ENCODE results near the gene ZFYVE28.

Gene ZFYVE28

GRCh38 chr4:2256156-2256731 lies 162.2 kb downstream of the ZFYVE28 start:
- no peak for DNase-seq

DNA sequence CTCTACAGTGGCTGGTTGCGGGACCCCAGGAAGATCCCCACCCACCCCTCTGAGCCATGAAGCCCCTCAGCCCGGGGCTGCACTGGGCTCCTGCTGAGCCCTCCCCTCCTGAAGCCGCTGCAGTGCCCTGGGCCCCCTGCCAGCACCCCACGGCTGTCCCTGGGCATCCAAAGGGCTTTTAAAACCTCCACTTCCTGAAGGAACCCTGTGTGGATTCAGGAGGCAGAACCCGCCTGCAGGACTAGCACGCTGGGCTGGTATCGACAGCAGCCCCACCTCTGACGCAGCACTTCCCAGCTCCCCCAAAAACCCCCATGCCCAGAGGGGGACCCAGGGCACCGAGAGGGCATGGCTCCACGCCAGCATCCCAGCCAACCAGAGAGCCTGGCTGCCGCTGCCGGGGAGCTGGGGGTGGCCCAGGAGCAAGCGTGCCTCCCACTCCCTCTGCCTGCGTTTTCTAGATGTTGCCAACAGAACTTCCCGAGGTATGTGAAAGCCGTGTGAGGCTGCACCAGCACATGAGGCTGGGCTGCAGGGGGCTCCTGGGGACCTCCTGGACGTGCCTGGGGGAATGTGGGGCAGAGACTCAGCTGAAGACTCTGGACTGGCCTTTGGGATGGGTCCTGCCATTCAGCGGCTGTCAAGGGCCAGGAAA lies 162.8 kb downstream of the ZFYVE28 start:
- DNase-seq = no peak

DNA sequence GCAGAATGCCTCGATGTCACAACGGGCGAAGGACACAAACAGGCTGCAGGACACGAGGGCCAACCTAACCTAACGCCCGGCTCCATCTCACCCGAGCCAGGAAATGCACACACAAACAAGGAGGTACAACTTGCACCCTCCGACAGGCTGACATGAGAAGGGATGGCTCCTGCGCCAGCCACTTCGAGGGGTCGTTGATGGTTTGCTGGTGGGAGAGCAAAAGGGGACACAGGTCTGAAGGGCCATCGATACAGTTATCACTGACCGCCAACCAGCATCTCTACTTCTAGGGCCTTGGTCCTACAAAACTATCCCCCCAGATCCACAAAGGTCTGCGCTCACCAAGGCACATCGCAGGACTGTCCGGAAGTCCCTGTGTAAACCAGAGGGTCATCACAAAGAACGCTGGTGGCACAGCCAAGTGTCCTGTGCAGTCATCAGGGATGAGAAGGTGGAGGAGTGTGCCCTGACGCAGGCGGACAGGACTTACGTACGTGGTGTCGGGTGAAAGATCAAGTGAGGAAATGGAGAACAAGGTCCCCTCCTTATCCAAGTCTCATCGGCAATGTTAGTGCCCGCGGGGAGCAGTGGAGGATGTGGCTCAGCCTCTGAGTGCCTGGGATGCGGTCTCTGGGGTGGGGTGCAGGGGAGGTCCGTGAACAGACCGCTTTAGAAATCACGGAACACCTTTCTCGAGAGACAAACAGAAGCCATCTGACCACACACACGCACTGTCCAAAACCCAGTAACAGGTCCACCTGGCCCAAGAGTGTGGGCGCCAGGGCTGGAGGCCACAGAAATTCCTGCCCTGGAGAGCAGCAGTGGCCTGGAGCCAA lies 163.6 kb downstream of the ZFYVE28 start:
- DNase-seq = no peak

DNA sequence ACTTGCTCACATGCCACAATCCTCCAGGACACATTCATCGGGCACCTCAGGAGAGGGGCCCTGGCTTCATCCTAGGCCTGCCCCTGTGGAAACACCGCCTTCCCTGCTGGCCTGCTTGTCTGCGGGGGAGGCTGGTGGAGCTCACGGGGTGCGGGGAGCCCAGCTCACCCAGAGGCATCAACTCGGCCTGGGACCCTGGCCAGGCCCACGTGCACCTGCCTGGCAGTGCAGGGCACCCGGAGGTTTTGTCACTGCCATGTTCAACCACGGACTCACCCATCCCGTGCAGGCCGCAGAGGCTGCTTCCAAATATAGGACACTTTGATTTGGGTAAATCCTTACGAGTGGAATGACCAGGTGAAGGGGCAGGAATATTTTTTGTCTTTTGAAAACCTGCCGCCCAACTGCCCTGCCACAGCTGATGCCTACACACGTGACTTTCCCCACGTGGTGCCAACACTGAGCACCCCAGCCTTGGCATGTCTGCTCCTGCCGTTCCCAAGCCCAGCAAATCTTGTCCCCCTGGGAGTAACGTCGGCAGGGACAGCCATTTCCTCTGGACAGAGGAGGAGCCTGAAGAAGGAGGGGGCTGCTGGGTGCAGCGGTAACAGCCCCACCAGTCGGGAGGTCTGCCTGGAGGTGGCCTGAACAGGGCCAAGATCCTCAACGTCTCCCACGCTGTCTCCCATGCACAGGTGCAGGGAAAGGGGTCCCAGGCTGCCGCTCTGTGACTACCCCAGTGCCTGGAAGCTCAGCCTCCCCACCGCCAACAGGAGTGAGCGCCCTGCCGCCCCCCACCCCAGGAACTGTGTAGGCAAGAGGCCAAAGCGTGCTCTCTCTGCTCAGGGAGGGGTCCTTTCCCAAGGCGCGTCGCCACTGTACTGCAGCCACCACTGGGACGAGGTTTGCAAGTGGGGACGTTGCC lies 165.0 kb downstream of the ZFYVE28 start:
- DNase-seq = no peak

GRCh38 chr4:2252530-2253091 lies 165.8 kb downstream of the ZFYVE28 start:
- no peak for DNase-seq

DNA sequence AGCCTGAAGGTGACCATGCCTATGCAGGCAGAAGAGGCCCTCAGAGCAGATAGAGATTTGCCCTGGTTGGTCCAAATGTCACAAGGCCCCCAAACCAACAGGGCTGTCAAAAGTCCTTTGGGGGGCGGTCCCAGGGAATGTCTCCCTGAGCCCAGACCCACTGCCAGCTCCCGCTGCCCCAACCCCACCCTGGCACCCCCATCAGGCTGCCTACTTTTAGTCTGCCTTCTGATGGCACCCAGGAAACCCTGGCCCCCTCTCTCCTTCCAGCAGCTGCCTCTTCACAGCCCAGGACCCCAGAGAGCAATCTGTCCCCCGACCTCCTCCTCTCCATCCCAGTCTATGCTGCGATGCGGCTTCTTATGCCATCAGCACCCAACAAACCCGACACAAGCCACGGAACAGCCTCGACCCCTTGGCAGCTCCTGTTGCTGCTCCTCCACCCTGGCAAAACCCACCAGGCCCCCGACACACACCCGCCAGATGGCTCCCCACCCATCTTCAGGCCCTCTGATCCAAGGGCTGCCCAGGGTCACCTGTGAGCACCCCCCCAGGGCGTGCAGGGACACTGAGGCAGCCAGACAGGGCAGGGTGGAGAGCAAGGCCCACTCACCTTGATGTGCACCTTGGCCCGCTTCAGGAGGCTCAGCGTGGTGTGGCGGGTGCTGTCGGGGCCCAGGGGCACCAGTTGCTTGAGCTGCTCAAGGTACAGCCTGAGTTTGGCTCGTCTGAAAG lies 166.5 kb downstream of the ZFYVE28 start:
- DNase-seq = no peak

DNA sequence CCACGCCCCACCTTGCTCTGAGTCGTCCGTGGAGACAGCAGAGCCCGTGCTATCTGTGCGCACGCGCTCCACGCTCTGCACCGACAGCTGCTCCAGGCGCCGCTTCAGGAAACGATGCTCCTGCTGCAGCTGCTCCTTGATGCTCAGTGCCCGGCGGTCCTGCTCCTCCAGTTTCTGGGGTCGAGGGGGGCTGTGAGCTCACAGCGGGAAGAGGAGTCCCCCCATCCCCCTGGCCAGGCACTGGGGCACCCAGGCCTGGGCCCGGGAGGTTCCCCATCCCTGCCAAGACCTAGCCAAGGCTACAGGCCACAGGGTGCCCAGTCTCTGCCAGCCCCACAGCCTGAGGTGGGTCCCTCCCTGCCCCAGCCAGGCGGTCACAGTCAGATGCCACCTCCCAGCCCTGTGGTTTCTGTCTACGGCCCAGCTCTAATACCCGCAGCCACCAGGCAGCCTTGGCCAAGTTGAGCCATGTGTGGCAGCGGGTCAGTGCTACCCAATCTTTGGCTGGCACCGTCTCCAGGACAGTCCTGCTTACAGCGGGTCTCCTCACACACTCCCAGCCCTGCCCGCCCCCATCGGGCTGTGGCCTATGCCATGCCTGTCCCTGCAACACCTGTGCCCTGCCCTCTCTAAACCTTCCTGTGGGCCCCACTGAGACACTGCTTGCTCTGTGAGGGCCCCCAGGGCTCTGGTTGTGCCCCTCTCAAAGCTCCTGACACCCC lies 167.2 kb downstream of the ZFYVE28 start:
- DNase-seq = no peak

DNA sequence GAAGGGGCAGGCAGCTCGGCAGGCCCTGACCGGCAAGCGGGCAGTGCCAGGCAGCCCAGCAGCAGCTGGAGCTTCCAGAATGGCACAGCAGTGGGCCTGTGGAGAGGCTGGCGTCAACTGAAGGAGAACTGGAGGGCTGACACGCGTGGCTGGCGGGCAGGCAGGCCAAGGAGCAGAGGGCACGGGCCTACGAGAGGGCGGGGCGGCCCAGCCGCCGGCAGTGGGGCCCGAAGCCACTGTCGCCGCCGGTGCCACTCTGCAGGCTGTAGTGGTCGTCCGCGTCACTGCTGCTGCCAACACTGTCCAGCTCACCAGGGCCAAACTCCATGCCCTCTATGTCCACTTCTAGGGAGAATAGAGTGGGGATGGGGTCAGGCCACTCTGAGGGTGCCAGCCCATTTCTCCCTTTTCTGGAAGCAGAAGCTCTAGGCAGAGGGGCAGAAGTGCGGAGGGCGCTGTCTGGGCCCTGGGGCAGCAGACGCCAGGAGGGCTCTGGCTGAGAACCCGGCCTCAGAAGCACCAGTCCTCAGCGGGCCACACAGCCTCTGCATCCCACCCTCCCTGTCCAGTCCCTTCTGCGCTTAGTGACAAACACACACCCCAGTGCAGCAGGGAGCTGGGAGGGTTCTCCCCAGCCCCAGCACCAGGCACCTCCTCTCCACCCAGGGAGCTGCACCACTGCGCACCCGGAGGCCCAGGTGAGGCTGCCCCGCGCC lies 167.9 kb downstream of the ZFYVE28 start:
- DNase-seq = no peak

DNA sequence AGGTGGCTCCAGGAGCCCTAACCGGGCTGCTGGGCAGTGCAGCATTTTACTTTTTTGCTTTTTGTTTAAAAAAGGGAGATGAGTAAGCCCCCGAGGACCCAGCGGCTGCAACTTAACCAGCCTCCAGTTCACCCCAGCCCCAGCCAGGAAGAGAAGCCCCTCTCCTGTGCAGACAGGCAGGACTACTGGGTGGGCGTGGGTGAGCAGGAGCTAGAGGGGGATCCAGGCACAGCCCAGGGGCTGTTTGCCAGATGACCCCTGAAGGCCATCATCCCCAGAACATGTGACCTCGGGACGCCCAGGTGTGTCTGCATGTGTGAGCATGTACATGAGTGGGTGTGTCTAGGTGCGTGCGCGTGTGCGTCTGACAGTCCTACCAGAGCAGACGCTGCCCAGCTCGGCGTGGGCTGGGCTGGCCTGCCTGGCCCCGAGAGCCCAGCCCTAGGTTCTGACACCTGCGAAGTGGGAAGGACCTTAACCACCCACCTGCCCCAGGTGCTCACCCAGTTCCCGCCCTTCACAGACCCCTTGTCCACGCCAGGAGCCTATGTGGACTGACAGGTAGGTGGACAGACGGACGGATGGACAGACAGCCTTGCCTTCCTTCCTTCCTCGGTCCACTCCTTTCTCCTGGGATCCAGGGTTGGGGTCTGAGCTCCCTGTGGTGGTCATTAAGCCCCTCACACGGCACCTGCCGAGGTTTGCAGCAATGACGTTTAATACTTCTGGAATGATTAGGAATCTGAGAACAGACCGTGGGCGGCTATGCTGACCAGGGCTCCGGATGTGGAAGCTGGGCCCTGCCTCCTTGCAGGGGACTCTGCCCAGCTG lies 168.7 kb downstream of the ZFYVE28 start:
- DNase-seq = no peak

GRCh38 chr4:2248821-2249261 lies 169.6 kb downstream of the ZFYVE28 start:
- no peak for DNase-seq

GRCh38 chr4:2248044-2248780 lies 170.2 kb downstream of the ZFYVE28 start:
- DNase-seq = no peak

- DNase-seq = no peak
These were observed 171.1 kb downstream of the ZFYVE28 start for GRCh38 chr4:2247128-2248043.

- no peak for DNase-seq
These were observed 171.9 kb downstream of the ZFYVE28 start for GRCh38 chr4:2246384-2247127.

- DNase-seq = no peak
These were observed 172.6 kb downstream of the ZFYVE28 start for GRCh38 chr4:2245787-2246275.

DNA sequence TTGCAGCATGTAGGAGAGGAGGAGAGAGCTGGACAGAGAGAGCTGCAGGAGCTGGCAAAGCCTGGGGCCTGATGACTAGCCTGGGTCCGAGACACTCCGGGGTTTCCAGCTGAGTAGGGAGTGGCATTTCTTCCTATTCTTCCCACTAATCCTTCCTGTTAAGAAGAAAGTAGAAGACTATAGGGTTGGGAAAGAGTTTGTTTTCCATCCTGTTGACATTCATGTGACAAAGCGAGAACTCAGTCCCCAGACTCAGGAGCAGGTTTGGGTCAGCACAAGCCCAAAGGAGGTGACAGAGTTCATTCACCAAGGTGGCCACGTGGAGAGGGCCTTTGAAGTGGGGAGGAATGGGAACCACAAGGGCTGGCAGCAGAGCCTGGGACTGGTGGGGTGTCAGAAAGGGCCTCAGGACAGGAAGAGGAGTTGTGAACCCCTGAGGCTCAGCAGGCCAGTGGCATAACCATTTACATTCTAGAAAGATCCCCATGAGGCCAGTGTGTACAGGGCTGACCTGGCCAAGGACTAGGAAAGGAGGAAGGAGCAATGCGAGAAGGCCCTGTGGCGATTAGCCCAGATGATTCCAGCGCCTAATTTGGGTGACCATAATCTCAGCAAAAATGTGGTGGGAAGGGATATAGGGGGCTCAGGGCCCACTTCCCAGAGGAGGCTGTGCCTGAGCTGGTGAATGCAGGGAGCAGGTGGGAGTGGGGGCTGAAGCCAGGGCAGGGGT lies 173.2 kb downstream of the ZFYVE28 start:
- no peak for DNase-seq

Measured in NCI-H2081 treated with DMSO at 0.1 percent for 48 hours (cell line).